D341Med (cell line): ENCODE results near the gene PLEKHG1.

Experiments
- DNase-seq: peaks from one replicate; pipeline ENCODE4 v3.0.0; 2012; ENCODE audit warnings: low spot score

PLEKHG1 gene

DNA sequence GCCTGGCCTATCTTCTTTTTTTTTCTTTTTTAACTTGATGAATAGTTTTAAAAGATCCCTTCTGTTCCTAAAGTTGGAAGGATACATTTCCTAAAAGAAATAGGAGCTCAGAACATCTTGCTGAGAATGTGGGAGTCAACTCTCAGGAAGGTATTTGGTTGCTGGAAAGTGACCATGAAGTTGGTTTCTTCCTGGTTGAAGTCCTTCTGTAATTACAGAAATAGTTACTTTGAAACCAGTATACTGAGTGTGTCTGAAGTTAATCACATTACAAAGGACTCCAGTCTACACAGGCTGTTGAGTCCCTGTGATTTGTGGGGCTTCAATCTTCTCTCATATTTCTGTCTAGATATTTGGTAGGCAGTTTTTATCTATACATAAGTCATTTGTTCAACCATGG is 9.8 kb upstream of the PLEKHG1 start:
- no peak for DNase-seq

DNA sequence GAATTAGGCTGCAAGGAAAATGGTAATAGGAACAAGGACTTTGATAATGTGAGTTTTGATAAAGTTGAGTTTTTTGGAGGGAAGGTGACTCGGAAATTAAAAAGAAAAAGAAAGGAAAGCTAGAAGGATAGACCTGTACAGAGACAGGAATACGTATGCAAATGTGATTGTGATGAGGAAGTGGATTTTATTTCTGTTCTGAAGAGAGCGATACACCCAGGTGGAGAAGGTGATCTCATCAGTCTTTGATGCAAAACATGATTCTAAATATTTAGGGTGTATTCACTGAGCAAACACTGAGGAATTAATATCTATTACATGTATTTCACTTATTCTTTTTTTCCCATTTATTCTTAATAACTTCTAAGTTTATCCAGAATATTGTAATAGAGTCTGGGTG is 9.2 kb upstream of the PLEKHG1 start:
- no peak for DNase-seq

DNA sequence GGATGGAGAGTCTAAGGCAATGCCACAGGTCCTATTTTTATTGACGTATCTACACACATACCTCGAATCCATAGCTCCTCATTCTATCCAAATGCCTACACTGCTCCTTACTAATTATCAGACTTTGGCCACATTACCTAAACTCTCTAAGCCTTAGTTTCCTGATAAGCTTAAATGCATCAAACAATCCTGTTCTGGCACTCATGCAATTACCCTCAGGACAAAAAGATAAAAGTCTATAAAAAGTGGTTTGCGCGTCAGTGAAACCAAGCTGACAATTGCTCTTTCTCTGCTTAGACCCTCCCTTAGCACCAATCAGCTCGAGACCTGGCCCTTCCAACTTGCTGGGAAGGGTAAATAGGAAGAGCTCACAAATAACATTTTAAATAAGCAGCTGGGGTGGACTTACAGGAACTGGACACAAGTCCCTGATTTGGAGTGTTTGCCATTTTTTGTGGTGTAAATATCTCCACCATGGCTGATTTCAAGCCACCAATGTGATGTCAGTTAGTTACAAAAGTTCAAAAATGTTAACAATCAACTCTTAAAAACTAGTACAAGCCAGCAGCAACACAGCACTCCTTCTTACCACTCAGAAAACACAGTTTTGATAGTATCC is 7.2 kb upstream of the PLEKHG1 start:
- no peak for DNase-seq

DNA sequence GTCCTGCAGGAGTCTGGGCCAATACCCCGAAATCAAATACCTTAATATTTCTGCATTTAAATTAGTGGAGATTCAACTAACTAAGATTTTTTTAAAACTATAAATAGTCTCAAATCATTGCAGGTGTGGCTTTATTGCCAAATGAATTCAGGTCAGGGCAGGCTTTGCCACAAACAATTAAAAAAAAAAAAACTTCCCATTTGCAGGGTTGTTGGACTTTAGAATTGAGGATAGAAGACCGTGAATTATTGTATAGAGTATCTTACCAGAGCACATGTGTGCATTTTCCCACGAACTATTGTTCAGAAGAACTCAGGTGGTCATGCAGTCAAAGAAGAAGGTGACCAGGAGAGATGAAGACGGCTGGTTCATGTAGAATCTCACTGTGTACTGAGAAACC is 6.6 kb upstream of the PLEKHG1 start:
- no peak for DNase-seq

DNA sequence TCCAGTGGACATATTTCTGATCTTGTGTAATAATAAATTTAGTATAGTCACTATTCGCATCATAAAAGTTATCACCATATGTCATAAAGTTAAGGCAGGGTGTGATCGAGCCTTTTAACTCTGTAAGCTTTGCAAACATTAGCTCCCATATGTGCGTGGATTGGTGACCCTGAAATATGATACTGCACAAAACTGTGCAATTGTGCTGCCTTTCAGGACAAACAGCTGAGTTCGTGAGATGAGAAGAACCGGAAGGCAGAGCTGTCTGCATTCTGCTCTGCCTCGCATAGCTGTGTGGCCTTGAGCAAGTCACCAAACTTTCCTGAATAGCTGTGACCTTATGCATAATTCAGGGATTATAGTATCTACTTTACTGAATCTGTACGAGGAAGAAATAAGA is 3.2 kb upstream of the PLEKHG1 start:
- no peak for DNase-seq

DNA sequence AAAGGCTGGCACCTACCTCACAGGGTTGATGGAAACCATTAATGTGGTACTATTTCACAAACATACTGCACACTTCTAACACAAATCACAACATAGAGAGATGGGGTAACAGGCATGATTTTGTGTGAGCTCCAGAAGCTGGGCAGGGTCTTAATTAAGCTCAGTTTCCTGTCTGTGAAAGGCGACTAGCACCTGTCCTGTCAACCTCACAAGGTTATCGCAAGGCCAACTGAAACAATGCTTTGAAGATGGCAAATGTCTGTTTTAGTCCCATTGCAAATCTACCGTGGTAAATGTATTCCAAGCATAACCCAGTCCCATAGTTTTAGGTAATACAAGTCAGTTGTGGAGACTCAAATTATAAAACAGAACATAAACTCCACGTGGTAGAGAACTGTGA is 1.3 kb upstream of the PLEKHG1 start:
- DNase-seq, result no peak

DNA sequence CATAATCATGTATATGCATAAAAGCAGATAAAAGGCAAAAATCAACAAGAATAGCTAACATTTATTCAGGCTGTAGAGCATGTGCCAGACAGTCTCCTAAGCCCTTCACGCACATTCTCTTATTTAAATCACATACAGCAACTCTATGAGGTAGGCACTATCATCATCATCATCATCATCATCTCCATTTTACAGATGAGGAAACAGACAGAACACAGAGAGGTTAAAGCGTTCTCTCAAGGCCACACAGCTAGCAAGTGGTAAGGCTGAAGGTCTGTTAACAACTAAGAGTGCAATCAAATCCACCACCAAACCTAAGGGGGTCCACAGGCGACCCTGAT is 857 bp upstream of the PLEKHG1 start:
- no peak for DNase-seq

DNA sequence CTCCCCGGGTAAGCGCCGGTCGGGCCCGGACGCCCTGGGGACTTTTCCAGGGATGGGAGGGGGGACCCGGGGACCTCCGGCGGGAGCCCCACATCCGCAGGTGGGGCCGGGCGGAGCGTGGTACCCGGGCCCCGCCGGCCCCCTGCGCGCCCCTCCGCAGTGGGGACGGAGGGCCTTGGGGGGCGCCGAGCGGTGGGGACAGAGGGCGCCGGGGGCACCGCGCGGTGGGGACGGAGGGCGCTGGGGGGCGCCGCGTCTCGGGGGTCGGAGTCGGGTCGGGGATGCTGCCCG is 270 bp downstream of the PLEKHG1 start:
- DNase-seq, result no peak

DNA sequence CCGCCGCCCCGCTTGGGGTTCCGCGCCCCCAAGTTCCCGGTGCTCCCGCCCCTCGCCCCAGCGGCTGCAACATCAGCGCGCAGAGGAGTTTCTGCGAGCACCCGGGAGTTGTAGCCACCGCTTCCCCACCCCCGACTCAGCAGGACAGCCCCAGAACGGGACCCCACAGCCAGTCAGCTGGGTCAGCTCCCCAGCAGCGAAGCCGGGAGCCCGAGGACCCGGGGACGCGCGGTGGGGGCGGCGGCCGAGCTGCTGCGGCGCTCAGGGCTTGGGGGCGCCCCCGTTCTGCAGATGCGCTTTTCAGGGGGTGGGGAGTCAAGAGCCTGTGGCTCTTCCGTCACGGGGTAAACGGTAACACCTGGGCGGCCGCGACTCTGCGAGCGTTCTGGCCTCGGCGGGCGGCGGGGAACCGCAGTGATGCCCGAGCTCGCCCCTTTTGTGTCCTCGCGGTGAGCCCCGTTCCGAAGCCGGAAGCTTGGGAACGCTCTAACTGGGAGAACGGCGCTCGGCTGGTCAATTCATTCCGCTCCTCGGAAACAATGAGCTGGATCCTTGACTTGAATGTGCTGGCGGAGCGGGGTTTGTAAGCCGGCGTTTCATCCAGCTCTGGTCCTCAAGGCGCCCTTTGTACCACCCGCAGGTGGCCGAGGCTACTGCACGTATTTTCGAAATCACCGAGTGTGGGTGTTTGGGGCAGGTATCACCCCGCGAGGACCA is 774 bp downstream of the PLEKHG1 start:
- peak; percentile 80 for DNase-seq

DNA sequence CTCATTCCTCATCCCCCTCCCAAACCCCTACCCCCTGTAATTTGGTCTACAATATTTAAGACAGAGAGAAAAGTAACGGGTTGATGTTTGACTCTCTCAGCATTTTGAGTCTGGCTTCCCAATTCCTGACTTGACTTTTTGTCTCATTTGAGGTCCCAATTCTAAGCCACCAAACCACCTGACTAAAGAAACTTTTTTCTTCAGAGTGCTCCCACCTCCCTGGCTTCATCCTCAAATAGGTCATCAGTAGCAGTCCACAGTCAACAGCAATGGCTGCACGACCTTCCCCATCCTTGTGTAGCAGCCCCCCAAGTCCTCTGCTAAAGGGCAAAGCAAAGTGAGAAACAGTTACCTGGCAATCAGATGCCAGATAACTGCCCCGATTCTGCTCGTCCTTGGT is 1.8 kb downstream of the PLEKHG1 start:
- no peak for DNase-seq

DNA sequence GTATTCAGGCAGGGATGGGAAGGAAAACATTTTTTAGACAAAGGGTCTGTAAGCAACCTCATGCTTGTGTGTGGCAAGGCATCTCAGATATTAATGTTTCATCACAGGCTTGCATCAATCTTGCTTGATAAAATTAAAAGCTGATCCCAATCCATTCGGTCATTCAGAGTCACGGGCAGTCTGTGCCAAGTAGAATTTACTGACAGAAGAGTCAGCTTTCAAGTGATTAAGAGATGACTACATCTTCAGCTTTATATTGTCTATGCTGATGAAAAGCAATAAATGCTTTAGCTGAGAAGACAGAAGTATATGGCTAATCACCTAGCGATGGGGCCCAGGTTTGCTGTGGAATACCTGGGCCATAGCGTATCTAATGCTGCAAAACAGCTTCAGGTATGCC is 3.5 kb downstream of the PLEKHG1 start:
- no peak for DNase-seq

DNA sequence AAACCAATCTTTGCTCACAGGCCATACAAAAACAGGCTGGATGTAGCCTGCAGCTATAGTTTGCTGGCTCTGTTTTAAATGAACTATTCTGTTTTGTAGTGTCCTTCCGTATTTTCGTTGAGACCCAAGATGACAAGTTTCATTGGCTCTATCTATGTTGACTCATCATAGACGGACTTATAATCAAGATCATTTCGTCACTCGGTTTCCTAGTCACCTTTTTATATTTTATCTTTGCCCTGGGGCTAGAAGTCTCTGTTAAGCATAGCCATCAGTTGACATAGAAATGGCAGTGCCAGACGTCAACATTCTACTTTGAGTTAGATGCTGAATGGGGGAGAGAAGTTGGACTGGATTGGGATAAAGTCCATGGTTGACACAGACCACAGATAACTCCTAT is 4.8 kb downstream of the PLEKHG1 start:
- no peak for DNase-seq

DNA sequence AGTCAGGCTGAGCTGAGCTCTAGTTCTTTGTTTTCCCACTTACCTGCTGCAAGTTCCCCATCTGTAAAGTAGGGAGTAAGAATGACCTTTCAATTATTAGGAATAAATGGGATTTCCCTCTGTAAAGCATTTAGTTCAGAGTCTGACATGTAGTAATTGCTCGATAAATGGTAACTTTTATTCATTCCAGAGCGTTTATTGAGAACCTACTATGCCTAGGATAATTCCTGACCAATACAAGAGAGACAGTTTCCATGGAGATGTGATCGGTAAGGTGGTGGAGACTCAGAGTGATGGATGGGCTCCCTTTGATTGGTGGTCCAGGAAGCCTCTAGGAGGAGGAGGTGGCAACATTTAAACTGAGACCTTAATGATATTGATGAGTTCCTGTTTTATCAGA is 5.6 kb downstream of the PLEKHG1 start:
- DNase-seq, result no peak

DNA sequence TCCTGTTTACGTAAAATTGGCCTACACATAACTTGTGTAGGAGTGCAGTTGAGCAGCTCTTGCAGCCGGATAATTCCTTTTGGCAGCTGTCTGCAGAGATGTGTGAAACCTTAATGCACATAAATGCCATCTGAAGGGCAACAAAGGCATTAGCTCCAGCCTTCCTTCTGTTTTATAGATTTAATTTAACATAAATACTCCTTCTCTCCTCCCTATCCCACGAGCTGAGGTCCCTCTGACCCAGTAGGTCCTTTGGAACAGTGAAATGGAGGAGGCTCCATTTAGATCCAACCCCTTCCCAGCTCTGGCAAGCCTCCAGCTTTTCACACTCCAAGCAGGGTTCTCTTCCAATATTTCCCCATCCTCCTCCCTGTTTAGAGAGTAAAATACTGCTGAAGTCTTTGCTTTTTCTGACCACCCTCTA is 6.5 kb downstream of the PLEKHG1 start:
- DNase-seq, result no peak

DNA sequence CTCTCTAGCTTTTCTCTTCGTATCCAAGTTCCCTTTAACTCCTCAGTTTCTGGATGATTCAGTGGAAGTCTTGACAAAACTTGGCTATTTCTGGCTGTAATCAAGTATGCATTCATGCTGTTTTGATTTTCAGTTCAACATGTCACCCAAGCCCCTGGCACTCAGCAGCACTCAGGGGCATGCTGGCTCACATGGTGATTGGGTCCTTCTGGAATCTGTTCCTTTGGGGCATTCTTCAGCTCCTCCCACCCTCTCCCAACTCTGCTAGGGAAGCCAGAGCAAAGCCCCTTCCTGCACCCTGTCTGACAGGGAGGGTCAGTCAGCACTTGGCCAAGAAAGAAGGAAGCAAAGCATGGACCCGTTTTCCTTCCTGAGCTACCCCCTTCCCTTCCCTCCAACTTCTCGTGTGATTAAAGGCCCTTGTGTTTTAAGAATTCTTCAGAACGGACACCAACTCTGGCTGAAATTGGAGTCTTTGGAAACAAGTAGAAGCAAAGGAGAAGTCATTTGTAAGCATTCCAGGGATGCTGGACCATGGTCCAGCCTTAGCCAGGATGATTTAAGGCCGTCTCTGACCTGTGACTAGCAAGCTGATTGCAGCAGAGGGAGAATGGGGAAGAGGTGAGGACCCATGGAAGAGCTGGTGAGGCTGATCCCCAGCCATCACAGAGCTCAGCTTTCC is 7.1 kb downstream of the PLEKHG1 start:
- DNase-seq, result no peak

DNA sequence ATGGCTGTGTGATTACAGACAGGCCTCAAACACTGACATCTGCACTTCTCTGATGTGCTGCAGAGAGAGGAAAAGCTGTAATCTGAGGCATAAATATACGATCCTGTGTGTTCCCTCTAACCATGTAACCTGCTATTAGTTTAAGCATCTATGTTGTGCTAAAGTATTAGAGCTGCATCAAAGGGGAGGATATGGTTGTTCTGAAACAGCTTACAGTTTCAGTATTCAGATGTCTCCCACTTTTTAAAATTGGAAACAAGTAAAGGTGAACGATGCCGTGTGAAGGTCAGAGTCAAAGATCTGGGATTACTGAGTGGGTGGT is 7.6 kb downstream of the PLEKHG1 start:
- no peak for DNase-seq

DNA sequence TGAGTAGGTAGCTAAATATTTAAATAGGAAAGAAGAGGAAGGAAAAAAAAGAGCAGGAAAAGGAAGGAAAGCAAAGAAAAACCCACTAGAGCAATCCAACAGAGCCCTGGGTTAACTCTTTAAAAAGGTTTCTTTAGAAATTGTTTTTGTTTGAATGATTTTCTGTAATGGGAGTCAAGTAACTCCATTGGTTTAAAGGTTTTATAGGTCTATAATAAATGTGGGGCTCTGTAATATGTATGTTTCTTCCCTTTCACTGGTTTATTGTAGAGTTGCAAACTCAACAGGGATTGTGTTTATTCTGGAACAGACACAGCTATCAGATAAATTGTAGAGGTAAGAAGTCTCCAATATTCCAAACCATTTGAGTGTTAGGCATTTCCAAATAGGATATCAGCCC is 10.9 kb downstream of the PLEKHG1 start:
- no peak for DNase-seq

DNA sequence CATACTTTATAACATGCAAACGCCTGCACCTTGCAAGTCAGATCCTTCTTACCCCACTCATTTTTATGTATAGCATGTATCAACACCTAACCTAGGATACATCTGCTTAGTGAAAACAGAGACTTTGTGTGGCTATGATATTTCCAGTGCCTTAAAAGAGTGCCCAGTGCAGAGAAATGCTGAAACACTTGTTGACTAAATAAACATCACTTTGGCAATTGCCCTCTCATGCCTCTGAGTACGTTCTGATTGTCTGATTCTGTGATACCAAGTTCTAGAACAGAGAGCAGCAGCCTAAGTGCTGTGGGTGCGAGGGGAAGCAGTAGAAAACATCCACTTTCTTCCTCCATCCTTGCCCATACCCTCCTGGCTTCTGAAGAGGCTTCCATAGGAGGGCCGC is 13.6 kb downstream of the PLEKHG1 start:
- DNase-seq, result no peak

DNA sequence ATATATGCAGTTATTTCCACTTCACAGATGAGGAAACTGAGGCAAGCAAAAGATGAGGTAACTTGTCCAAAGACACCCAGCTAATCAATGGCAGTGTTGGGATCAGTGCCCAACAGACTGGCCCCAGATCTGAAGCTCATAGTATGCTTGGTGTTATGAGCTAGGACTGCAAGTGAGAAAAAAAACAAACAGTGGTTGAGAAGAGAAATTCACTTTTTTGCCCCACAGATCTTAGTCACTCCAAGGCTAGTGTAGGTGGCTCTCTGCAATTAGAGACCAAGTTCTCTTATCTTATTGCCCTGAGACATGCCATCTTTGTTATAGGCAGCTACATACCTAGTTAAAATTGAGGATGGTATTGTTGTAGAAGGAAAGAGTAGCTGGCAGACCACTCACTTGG is 16.3 kb downstream of the PLEKHG1 start:
- no peak for DNase-seq

DNA sequence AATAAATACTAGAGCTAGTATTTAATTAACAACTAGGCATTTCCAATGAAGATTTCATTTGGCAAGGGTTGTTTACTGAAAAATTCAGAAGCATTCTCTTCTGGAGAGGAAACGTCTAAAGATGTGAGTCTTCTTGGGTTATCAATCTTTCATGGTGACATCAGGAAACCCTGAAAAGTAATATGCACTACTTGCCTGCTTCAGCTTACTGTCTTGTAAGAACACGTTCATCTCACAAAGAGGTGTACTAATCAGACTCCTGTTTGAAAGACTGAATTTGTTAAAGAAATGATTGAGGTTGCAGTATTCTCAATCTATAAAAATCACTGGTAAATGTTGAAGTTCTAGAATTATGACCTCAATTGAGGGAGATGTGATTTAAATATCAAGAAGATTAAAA is 16.9 kb downstream of the PLEKHG1 start:
- DNase-seq, result no peak

DNA sequence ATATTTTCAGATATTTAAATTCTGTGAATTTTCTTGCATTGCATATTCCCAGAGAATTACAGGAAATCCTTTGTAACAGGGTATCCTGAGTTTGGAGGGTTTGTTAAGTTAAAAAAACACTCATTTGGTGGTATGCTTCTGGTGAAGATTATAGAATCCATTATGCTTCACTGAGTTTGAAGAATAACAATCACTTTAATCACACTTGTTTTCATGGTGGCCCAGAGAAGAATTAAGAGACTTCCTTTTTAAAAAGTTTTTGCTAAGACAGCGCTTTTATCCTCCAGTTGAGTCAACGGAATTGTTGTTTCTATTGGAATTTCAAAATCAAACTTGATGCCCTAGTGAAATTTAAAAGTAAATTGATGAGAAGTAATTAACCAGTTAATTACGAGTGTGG is 17.4 kb downstream of the PLEKHG1 start:
- DNase-seq, result no peak

DNA sequence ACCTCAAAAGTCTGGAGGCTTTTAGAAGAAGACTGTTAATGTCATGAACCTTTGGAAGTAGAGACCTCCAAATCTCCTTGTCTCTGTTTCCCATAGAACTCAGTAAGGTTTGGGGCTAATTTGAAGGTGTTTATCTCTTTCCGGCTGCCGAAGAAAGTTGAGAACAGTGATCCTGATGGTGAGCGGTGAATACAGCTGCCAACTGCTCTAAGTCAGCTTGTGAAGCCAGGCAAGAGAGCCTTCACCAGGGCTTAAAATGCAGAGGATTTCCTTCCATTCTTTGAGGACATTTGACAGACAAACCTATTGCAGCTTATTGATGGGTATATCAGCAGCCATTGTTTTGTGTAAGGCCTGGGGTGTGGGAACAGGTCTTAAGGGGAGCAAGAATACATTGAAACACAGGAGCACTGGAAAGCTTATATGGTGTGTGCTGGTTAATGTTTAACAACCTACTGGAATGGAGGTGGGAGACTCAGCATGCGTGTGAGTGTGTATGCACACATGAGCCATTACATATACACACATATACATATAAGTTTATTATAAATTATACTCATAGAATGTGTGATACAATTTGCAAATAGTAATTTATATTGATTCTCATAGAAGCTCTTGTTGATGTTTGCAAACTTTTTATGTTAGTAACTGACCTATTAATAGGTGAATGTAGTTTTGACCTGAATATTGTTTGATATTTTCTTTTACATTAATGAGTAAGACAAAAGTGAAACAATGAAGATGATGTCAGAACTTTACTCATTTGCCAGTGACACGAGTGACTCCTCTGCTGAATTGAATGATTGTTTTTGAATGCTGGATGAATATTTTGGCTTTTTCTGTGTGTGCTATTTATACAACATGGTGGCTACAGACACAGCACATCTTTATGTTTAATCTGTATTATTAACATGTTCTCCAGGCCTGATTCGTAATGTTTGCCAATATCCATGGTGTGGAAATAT is 18.1 kb downstream of the PLEKHG1 start:
- DNase-seq, result no peak

DNA sequence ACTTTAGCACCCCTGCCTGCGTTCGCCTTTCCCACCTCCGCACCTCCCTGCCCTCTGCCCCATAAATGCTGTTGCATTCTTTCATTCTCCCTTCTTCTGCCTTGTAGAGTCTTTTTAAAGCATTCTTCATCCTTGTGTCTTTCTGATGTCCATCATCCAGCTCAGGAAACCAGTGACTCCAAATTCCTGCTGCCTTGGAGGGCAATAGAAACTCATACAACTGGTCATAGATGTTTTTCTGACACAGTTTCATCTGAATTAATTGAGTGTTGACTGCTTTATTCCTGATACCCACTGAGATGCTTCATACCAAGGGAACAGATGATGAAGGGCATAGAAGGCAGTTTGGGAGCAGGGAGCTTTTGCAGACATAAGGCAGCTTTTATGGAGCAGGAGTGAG is 19.6 kb downstream of the PLEKHG1 start:
- DNase-seq, result no peak
